Dermis microvascular lymphatic vessel endothelial cell (primary cell): ENCODE data around the gene NEO1. TPM values are rescaled to one million over a fixed set of nuclear protein-coding genes. Genes with fewer than 3 reads are reported as not detected.
A peak's percentile ranks its signal among the peaks of the same experiment; 100 is the strongest.

Experiments
- DNase-seq, 2 donors: peaks; one replicate each; pipeline versions ENCODE4 v3.0.0 to v3.0.0-alpha.2; 2010; ENCODE audit warnings: low read depth in 2 of 2
- total RNA-seq: library from RNA; depleted of rRNA; stranded (reverse); fragments of >200 nt; gene quantifications from 2 replicates; pipeline ENCODE4 v1.2.1, GENCODE V29; 2014

Gene NEO1
- 1.9 and 5.3 TPM in 2 replicates for total RNA-seq

GRCh38 chr15:73051807-73052652, at the start of gene NEO1:
TSS of gene NEO1 (plus strand) at chr15:73052463. CDS start at chr15:73052676, 213 bp downstream.
- DNase-seq = peak; percentile 25 to 47

GRCh38 chr15:73004462-73004861, 47.8 kb upstream of the NEO1 start:
- DNase-seq = no peak

GRCh38 chr15:73005032-73005431, 47.2 kb upstream of the NEO1 start:
- no peak for DNase-seq

- no peak for DNase-seq
Observed at GRCh38 chr15:73005446-73005845, 46.8 kb upstream of the NEO1 start.

DNA sequence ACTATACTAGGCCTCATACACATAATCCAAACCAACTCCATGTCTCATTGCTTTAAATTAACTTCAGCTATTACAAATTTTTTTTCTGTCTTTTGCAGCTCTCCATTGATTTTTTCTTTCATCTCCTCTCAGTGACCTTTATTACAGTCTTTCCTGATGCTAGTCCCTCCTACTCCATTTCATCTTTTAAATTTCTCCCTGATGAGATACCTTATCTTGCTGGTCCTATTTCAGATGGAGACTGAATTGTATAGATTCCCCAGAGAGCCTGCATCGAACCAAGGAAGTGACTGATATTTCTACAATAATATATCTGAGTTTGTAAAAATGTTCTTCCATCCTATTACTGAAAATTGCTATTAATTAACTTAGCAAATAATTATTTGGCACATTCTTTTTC, 45.7 kb upstream of the NEO1 start:
- DNase-seq = no peak

DNA sequence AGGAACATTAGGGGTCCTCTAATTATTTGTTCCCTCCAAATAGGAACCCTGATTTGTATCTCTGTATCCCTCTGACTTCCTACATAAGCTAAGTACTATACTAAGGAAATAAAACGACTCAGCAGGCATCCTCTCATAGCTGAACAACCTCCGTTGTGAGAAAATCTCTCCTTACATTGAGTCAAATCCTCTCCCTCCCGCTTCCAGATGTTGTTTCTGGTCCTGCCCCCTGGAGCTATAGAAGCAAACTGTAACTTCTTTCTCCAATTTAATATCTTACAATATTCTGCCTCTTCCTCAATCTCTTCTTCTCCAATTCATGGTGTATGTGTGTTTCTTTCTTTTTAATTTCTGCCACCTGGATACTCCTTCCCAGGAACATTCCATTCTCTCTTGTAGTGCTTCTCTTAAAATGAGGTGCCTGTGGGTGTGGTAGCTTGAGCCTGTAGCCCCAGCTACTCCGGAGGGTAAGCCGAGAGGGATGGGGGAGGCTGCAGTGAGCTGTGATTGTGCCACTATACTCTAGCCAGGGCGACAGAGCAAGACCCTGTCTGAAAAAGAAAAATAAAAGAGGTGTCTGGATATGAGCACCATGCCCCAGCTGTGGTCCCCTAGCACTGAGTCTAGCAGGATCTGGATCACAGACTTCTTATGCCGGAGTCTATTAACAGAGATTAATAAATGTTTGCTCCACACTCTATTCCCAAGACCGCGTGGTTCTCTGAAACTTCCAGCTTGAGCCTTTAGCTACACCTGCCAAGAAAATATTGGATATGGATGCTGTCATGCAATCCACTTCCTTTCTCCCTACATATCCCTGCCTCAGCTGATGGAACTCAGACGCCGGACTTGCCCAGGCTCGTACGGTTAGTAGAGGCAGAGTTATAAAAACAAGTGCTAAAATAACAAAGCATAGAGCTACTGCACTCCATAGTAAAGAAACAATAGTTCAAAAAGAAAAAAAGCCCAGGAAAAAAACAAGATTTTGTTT, 42.9 kb upstream of the NEO1 start:
- DNase-seq = no peak

- no peak for DNase-seq
Observed at GRCh38 chr15:73010154-73011152, 41.8 kb upstream of the NEO1 start.

DNA sequence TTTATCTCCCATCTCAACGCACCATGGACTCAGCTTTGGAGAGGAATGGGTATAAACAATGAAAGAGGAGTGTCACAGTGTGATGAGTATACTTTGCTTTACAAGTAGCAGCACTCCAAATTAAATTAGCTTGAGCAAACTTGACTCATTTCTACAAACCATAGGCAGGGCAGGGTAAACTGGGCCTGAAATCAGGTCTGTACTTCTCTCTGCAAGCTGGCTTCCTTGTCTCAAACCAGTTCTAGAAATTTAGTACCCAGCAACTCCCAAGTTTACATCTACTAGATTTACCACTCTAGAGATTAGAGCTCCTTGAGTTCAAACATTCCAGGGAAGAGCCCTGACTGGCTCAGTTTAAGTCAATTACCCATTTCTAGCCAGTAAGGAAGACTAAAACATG, 37.4 kb upstream of the NEO1 start:
- DNase-seq = no peak

GRCh38 chr15:73015493-73015892, 36.8 kb upstream of the NEO1 start:
- DNase-seq = no peak

DNA sequence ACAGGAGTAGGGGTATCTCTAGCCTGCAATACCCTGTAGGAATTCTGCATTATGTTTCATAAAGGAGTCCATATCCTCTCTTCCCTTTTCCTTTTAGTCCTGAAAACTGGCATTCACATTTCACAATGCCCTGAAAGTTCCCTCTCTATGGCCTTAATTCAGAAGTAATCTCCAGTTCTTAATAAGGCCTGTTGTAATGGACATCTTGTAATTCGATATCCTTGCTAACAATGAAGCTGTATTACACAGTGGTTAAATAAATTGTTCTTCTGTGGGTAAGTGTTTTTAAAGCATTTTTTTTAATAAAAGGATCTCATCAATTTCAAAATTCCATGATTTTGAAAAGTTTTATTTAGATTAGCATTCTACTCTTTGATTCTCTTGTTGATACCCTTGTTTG, 34.3 kb upstream of the NEO1 start:
- no peak for DNase-seq

GRCh38 chr15:73019154-73019553, 33.1 kb upstream of the NEO1 start:
- DNase-seq = no peak

GRCh38 chr15:73019601-73020146, 32.6 kb upstream of the NEO1 start:
- DNase-seq = no peak

DNA sequence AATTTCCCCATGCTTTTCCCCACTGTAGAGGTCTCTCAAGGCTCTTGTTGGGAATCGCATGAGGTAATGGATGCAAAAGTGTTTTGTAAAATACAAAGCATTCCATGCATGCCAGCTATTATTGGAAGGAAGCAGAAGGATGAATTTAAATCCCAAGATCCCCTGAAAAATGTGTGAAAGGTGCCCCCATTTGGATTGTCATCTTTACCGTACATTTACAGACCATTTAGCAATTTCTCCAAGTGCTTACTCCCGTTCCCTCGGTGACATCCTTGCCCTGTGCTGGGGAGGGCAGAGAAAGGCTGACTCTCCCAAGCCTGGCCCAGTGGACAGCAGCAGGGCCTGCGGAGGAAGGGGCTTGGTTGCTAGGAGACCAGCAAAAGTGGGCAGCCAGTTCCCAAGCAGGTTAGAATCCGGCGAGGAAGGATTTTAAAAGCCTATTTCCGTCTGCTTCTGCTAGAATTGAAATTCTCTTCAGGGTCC, 31.1 kb upstream of the NEO1 start:
- DNase-seq = no peak

GRCh38 chr15:73022161-73022560, 30.1 kb upstream of the NEO1 start:
- DNase-seq = no peak

DNA sequence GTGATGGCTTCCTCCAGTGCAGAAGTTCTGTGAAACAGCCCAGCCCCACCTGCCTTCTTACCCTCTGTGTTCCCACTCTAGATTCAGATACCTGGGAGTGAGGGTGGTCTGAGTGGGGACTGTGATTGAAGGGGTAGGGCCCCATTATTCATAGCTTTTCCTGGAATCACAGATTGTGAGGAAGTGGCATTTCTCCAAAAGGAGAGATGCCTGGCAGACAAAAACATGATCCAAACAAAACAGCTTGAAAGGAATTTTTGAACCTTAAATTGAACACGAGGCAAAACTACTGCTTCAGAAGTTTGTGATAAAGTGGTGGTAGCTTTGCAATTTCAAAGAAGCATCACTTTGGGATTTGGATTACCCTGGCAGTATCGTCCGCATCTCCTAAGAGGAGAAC, 29.2 kb upstream of the NEO1 start:
- DNase-seq = no peak

GRCh38 chr15:73024168-73024567, 28.1 kb upstream of the NEO1 start:
- no peak for DNase-seq

DNA sequence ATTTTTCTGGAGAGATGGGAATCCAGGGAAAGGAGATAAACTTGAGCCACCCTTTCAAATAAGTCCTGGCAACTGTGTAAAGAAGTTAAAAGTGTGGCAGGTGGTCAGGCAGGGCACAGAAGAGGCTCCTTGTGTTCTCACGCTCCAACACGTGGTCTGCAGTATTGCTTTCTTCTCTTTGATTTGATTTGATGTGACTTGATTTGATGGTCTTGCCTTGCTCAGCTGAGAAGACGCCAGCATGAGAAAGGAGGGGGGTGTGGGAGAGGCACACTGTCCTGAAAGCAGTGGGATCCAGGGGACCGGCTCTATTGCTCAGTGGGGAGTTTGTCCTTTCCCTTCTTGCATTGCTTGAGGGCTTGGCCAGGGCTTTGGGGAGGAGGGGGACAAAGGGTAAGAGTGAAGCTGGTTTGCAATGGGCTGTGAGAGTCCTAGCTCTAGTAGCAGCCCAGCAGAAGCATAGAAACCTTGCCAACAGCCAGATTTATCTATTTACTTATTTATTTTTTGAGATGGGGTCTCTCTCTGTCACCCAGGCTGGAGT, 25.7 kb upstream of the NEO1 start:
- no peak for DNase-seq

- no peak for DNase-seq
Observed at GRCh38 chr15:73028031-73028430, 24.2 kb upstream of the NEO1 start.

DNA sequence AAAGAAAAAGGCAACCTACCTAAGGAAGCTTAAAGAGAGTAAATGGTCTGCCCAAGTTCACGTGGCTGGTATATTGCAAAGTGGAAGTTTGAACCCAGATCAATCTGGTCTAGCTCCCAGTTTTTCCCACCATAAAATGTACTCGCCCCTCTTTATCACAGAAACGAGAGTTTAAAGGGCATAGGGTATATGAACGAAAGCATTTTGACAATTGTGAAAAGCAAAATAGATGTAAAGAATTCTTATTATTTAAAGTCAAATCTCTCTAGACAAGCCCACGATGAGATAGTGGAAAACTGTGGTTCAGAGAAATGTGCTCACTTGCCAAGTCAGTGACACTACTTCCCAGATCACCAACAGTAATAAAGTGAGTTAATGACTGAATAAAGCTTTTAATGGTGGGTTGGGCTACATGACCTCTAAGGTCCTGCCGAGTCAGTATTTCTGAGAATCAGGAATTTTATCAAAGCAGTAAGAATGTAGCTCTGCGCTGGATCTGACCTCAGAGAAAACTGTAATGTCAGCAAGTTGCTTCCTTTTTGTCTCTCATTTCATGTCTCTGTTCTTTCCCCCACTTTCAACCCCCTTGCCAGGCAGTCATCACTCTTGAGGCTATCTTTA, 23.3 kb upstream of the NEO1 start:
- DNase-seq = no peak

DNA sequence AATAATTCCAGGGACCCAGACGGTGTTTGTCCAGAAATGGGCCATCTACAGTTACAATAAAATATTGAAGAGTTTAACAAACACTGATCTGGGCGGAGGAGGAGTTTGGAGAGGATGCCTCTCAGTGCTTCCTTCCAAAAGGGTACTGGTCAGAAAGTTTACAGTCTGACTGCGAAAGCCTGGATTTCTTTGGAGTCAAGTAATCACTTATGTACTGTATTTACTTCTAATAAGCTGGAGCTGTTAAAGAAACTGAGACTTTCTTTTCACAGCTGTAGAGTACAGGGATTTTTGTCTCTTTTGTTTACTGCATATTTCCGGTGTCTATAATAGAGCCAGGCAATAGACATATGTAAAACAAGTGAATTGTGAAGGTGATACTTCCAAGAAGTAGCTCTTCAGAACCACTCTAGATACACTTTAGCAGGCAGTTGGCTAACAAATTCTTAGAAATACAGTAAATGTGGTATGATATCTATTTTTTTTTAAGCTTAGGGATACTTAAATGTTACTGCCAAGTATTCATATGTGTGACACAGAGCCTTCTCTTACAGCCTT, 22.1 kb upstream of the NEO1 start:
- no peak for DNase-seq
